Esophagus squamous epithelium (tissue), 4 donors: ENCODE results near the gene STK38L.

Experiments used
- CTCF ChIP-seq, 6 experiments: fragments of 450-650 bp in 4 of 6; fragments of 200-600 bp in 2 of 6; sonication (generic) in 2 of 6; IDR thresholded peaks; one replicate each; pipeline ENCODE4 v1.5.1; 2016 to 2019; ENCODE audit warnings: antibody characterized with exemption in 6 of 6, mild to moderate bottlenecking in 4 of 6, moderate library complexity in 4 of 6
- POLR2A ChIP-seq, 4 donors: fragments of 450-650 bp; IDR thresholded peaks; one replicate each; pipeline ENCODE4 v1.6.1; 2017; ENCODE audit warnings: antibody characterized with exemption in 4 of 4, mild to moderate bottlenecking in 4 of 4, moderate library complexity in 3 of 4

- TF ChIP-seq POLR2A (IDR thresholded peaks at IDR 0.05) = no peak
- no peak for TF ChIP-seq CTCF (IDR thresholded peaks at IDR 0.05)
These were observed 39.9 kb downstream of the STK38L start for GRCh38 chr12:27284021-27284420.
